HEK293T (cell line): ENCODE data around the gene LACTBL1.
"Not testable (repeated sequence)": the region's sequence is repeated elsewhere in the genome, so short reads cannot be mapped to it uniquely, and the experiment has no call there.

Source experiments
- CTCF ChIA-PET: fragments of 350-600 bp; formaldehyde crosslinking; extraction: SDS; loops from one replicate; lab custom pipeline; 2021; ENCODE audit warnings: antibody characterized with exemption, inconsistent platforms; lab: Yijun Ruan, JAX
- POLR2A ChIA-PET: fragments of 350-600 bp; formaldehyde crosslinking; extraction: SDS; loops from one replicate; lab custom pipeline; 2020; ENCODE audit warnings: antibody characterized with exemption, inconsistent platforms; lab: Yijun Ruan, JAX
- DNase-seq: peaks from one replicate; pipeline ENCODE4 v3.0.0; 2012; ENCODE audit warnings: mixed read lengths; ENCODE audit errors: extremely low spot score
- ARNT ChIP-seq: fragments of 450-650 bp; IDR thresholded peaks from 2 replicates; pipeline ENCODE4 v1.6.1; 2017; ENCODE audit warnings: mild to moderate bottlenecking
- BHLHE40 ChIP-seq: fragments of 450-650 bp; IDR thresholded peaks from 2 replicates; pipeline ENCODE4 v1.6.1; 2016; ENCODE audit warnings: mild to moderate bottlenecking, moderate library complexity, borderline replicate concordance
- CTBP1 ChIP-seq: fragments of 450-650 bp; IDR thresholded peaks from 2 replicates; pipeline ENCODE4 v1.6.1; 2016; ENCODE audit warnings: borderline replicate concordance
- ELF4 ChIP-seq: fragments of 450-650 bp; IDR thresholded peaks from 2 replicates; pipeline ENCODE4 v1.6.1; 2017; ENCODE audit warnings: antibody characterized with exemption
- FOXA1 ChIP-seq: fragments of 450-650 bp; IDR thresholded peaks from 2 replicates; pipeline ENCODE4 v1.6.1; 2016; ENCODE audit warnings: mild to moderate bottlenecking
- FOXK2 ChIP-seq: fragments of 450-650 bp; IDR thresholded peaks from 2 replicates; pipeline ENCODE4 v1.6.1; 2016; ENCODE audit warnings: mild to moderate bottlenecking
- FOXM1 ChIP-seq: fragments of 450-650 bp; IDR thresholded peaks from 2 replicates; pipeline ENCODE4 v1.6.1; 2017; ENCODE audit warnings: mild to moderate bottlenecking, borderline replicate concordance
- HDGF ChIP-seq: fragments of 450-650 bp; IDR thresholded peaks from 2 replicates; pipeline ENCODE4 v1.6.1; 2017; ENCODE audit warnings: antibody characterized with exemption, borderline replicate concordance
- L3MBTL2 ChIP-seq: fragments of 450-650 bp; conservative IDR thresholded peaks from 2 replicates; pipeline ENCODE4 v1.6.1; 2016; ENCODE audit warnings: mild to moderate bottlenecking
- LEF1 ChIP-seq: fragments of 450-650 bp; IDR thresholded peaks from 2 replicates; pipeline ENCODE4 v1.6.1; 2017; ENCODE audit warnings: mild to moderate bottlenecking, borderline replicate concordance
- NFRKB ChIP-seq: fragments of 450-650 bp; IDR thresholded peaks from 2 replicates; pipeline ENCODE4 v1.6.1; 2016; ENCODE audit warnings: mild to moderate bottlenecking, moderate library complexity
- SP1 ChIP-seq: fragments of 450-650 bp; IDR thresholded peaks from 2 replicates; pipeline ENCODE4 v1.6.1; 2017
- SUZ12 ChIP-seq: fragments of 450-650 bp; IDR thresholded peaks from 2 replicates; pipeline ENCODE4 v1.6.1; 2016; ENCODE audit warnings: mild to moderate bottlenecking
- TARDBP ChIP-seq: fragments of 450-650 bp; IDR thresholded peaks from 2 replicates; pipeline ENCODE4 v1.6.1; 2016
- ZNF384 ChIP-seq: fragments of 450-650 bp; IDR thresholded peaks from 2 replicates; pipeline ENCODE4 v1.6.1; 2016
- TF ChIP-seq, protein P1 (sequence below): fragments of 450-650 bp; IDR thresholded peaks from 2 replicates; pipeline ENCODE4 v1.6.1; 2016

Gene LACTBL1

DNA sequence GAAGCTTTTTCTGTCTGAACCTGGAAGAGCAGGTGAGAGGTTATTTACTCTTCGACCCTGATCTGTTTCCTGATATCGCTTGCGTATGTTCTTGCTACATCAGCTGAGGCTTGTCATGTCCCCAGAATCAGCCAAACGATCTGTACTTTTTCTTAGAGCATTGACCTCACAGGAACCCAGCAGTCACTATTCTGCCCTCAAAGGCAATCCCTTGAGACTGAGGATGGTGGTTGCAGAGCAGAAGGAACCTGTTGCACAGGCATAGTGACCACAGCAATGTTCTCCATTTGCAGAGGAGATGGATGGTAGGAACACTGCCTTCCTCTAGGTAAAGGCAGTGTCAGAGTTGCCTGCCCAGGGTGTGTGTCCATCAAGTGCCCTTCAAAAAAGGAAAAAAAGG is 11.3 kb upstream of the LACTBL1 start:
- POLR2A ChIA-PET = interaction anchor here (0.6 kb wide), 1 partner anchor 200 kb away, joined by 3 read pairs; no protein-coding TSS in a partner anchor
- TF ChIP-seq BHLHE40 = no peak
- TF ChIP-seq ARNT = no peak
- no peak for TF ChIP-seq CTBP1
- no peak for TF ChIP-seq SP1
- TF ChIP-seq NFRKB = no peak
- TF ChIP-seq SUZ12 = no peak
- no peak for TF ChIP-seq HDGF
- DNase-seq = no peak
- CTCF ChIA-PET = no interaction called here

DNA sequence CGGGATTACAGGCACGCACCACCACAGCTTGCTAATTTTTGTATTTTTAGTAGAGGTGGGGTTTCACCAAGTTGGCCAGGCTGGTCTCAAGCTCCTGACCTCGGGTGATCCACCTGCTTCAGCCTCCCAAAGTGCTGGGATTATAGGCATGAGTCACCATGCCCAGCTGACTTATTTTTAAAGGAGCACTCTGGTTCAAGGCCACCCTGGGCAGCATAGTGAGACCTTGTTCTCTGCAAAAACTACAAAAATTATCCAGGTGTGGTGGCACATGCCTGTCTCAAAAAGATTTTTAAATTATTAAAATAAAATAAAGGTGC is 7.8 kb upstream of the LACTBL1 start:
- POLR2A ChIA-PET, DNase-seq: not testable (repeated sequence)
- CTCF ChIA-PET = interaction anchor here (0.7 kb wide), 1 partner anchor 55 kb away, joined by 4 read pairs; no protein-coding TSS in a partner anchor

DNA sequence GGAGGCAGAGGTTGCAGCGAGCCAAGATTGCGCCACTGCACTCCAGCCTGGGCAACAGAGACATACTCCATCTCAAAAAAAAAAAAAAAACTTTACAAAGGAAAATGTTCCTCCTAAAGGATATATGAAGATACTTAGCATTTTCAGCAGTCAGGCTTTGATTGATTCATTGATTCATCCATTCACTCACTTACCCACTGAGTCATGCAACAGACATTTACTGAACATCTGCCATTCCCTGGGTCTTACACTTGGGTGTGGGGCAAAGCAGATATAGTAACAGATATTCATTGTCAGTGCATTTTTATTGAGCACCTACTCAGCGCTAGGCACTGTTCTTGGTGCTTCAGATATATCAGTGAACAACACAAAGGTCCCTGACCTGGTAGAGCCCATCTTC is 5.6 kb upstream of the LACTBL1 start:
- TF ChIP-seq ARNT (no peak), CTBP1 (no peak), SP1 (no peak), TARDBP (no peak), L3MBTL2 (no peak), HDGF (no peak), FOXA1 (no peak), FOXK2 (no peak), ELF4 (no peak)
- CTCF ChIA-PET = interaction anchor here (2.1 kb wide), 1 partner anchor 205 kb away, joined by 16 read pairs; no protein-coding TSS in a partner anchor
- POLR2A ChIA-PET = interaction anchor here (1.3 kb wide), 1 partner anchor 191 kb away, joined by 3 read pairs; no protein-coding TSS in a partner anchor
- DNase-seq = no peak

DNA sequence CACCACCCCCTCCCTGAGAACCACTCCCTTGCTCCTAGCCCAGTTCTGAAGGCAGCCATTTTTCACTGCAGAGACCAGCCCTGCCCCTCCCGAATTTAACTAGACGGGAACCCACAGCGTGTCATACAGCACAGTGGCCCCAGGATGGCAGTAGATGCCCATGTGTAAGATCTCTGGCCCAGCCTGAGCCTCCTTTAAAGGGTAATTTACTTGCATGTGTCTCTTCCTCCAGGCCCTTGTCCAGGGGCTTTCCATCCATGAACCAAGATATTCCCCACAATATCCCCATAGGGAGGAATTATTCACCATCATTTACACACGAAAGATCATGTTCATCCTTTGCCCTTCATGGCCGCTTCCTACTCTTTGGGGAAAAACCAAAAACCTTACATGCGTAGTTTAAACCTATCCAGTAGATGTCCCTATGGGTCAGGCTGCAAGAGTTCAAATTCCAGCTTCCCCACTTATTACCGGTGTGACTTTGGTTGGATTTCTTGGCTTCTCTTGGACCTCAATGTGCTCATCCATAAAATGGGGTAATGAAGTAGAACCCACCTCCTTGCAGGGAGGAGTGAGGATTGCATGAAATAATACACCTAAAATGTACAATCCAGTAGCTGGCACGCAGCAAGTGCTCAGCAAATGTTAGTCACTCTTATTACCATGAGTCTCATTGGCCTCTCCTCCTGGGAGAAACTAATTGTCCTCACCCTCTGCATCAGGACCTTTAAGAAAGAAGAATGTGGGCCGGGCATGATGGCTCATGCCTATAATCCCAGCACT is 4.0 kb upstream of the LACTBL1 start:
- no peak for TF ChIP-seq NFRKB
- no peak for TF ChIP-seq ZNF384
- no peak for TF ChIP-seq SUZ12
- no peak for TF ChIP-seq LEF1
- TF ChIP-seq FOXM1 = no peak
- no peak for TF ChIP-seq ARNT
- no peak for TF ChIP-seq SP1
- no peak for TF ChIP-seq TARDBP
- TF ChIP-seq, protein P1, sequence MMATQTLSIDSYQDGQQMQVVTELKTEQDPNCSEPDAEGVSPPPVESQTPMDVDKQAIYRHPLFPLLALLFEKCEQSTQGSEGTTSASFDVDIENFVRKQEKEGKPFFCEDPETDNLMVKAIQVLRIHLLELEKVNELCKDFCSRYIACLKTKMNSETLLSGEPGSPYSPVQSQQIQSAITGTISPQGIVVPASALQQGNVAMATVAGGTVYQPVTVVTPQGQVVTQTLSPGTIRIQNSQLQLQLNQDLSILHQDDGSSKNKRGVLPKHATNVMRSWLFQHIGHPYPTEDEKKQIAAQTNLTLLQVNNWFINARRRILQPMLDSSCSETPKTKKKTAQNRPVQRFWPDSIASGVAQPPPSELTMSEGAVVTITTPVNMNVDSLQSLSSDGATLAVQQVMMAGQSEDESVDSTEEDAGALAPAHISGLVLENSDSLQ = no peak
- TF ChIP-seq CTBP1 = no peak
- no peak for TF ChIP-seq FOXK2
- no peak for TF ChIP-seq L3MBTL2
- TF ChIP-seq FOXA1 = no peak
- ChIA-PET CTCF (interaction anchor here (0.6 to 2.1 kb wide), 3 partner anchors 205 to 520 kb away, joined by 3 to 16 read pairs (median 4); no protein-coding TSS in a partner anchor), POLR2A (no interaction called here)
- DNase-seq = peak; percentile 81

DNA sequence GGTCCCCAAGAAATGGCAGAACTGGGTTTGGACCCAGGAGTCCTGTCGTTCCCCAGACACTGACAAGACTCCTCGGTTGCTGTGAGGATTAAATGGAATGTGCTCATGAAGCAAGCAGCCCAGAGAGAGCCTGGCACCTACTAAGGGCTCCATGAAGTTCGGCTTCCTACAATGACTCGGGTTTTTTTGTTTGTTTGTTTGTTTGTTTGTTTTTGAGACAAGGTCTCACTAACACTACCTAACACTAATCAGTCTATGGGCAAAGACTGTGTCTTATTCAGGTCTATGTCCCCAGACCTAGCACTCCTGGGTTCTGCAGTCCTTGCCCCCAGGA is 3.4 kb upstream of the LACTBL1 start:
- no peak for DNase-seq
- TF ChIP-seq CTBP1 (no peak), ARNT (no peak), FOXA1 (no peak), NFRKB (0 out of 2 replicates have a peak, but pooled peaks have one; percentile 22), LEF1 (no peak)
- ChIA-PET POLR2A (no interaction called here), CTCF (interaction anchor here (2.1 kb wide), 1 partner anchor 208 kb away, joined by 16 read pairs; no protein-coding TSS in a partner anchor)

DNA sequence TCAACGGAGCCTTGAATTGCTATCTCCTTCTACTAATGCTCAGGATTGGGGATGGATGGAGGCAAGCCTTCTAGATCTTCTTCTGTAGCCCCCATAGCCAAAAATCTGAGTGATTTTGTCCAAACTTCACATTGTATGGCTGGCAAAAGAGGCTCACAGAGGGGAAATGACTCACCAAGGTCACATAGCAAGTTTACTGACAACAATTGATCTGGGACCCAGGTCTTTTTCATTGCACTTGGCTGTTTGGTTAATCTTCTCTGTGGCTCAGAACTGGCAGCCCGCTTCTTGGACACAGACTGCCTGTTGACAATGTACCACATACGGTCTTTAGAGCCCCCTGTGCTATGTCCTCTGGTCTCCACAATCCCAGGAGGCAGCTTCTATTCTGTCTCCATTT is 3.0 kb upstream of the LACTBL1 start:
- POLR2A ChIA-PET = interaction anchor here (0.6 to 1.2 kb wide), 2 partner anchors 209 to 228 kb away, joined by 3 to 4 read pairs; no protein-coding TSS in a partner anchor
- no peak for DNase-seq

DNA sequence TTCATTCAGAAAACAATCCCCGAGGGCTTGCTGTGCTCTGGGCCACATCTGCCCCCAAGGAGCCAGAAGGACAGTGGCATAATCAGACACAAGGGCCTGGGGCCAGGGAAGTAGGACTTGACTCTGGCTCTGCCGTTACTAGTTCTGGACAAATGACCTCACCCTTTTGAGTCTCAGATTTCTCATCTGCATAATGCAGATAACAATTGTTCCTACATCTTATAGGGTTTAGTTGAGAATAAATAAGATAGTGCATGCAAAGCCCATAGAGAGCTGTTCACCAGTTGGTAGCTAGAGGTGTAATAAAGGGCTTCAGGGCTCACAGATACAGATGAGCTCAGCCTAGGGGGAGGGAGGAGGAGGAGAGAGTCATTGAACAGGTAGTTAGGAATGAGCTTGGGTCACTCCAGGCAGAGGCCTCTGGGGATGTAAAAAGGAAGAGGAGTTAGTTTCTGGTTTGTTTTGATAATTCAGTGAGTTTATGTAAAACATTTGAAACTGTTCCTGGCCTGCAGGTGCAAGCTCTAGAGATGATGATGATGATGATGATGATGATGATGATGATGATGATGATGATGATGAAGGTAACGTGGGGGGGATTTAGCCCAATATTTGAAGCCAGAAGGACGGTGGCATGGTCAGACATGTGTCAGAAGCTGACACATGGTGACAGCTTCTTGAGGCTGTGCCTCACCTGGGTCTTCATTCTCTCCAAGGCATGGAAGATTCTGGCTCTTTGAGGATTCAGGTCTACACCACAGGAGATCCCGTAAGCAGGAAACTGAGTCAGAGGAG is 858 bp downstream of the LACTBL1 start:
- no peak for TF ChIP-seq FOXM1
- no peak for TF ChIP-seq SP1
- no peak for TF ChIP-seq CTBP1
- no peak for TF ChIP-seq NFRKB
- TF ChIP-seq, protein P1 = no peak
- no peak for TF ChIP-seq ZNF384
- no peak for TF ChIP-seq SUZ12
- DNase-seq = no peak
- CTCF ChIA-PET = interaction anchor here (0.6 to 1.2 kb wide), 2 partner anchors 211 to 236 kb away, joined by 3 read pairs; no protein-coding TSS in a partner anchor
- POLR2A ChIA-PET = interaction anchor here (1.1 kb wide), 1 partner anchor 47 kb away, joined by 4 read pairs; the partner anchor contains the start of gene KDM1A

More for the DNA sequence above, 3.0 kb upstream of the LACTBL1 start:
- TF ChIP-seq BHLHE40 = no peak
- no peak for TF ChIP-seq FOXK2
- no peak for TF ChIP-seq ELF4
- CTCF ChIA-PET = no interaction called here
